Heart right ventricle (tissue), 16 donors: Measurements from ENCODE around the gene MYOM3. TPM values are rescaled to one million over a fixed set of nuclear protein-coding genes. Genes with fewer than 3 reads are reported as not detected.

Experiments
- ATAC-seq, 8 donors: fragments of 200-7000 bp; cut with Tn5 transposase; one replicate each; pipeline ENCODE4 v1.9.1; 2020; ENCODE audit warnings: mild to moderate bottlenecking in 8 of 8, moderate library complexity in 8 of 8, moderate number of reproducible peaks in 1 of 8
- DNase-seq, 2 donors: peaks; one replicate each; pipeline ENCODE4 v3.0.0-alpha.2; 2020
- H3K27ac ChIP-seq, 10 donors: fragments of 200-600 bp; sonication (generic) in 2 of 10; one replicate each; pipeline versions ENCODE4 v1.5.0 to v1.8.0; 2020 to 2022; ENCODE audit warnings: mild to moderate bottlenecking in 3 of 10
- H3K27me3 ChIP-seq, 7 donors: fragments of 200-600 bp; one replicate each; pipeline ENCODE4 v1.8.0; 2021 to 2022; ENCODE audit warnings: mild to moderate bottlenecking in 2 of 7
- H3K36me3 ChIP-seq, 9 donors: fragments of 200-600 bp; sonication (generic) in 1 of 9; one replicate each; pipeline versions ENCODE4 v1.5.0 to v1.8.0; 2020 to 2022; ENCODE audit warnings: mild to moderate bottlenecking in 2 of 9
- H3K4me1 ChIP-seq, 9 donors: fragments of 200-600 bp; sonication (generic) in 1 of 9; one replicate each; pipeline versions ENCODE4 v1.5.0 to v1.8.0; 2020 to 2022; ENCODE audit warnings: mild to moderate bottlenecking in 4 of 9
- H3K4me3 ChIP-seq, 10 donors: fragments of 200-600 bp; sonication (generic) in 2 of 10; one replicate each; pipeline versions ENCODE4 v1.5.0 to v1.8.0; 2020 to 2022; ENCODE audit warnings: mild to moderate bottlenecking in 7 of 10, moderate library complexity in 2 of 10
- H3K9me3 ChIP-seq, 11 donors: fragments of 200-600 bp in 10 of 11; sonication (generic) in 2 of 11; one replicate each; pipeline versions ENCODE4 v1.5.0 to v1.8.0; 2013 to 2022; ENCODE audit warnings: mild to moderate bottlenecking in 2 of 11, control low read depth in 1 of 11, moderate library complexity in 1 of 11
- CTCF ChIP-seq, 9 donors: fragments of 200-600 bp; sonication (generic) in 2 of 9; IDR thresholded peaks; one replicate each; pipeline versions ENCODE4 v1.5.0 to v1.8.0; 2021 to 2022; ENCODE audit warnings: antibody characterized with exemption in 9 of 9, mild to moderate bottlenecking in 5 of 9, moderate library complexity in 1 of 9
- WGBS, 2 donors: extraction: QIAGEN DNeasy Blood & Tissue Kit; methylation state at CpG; one replicate each; pipeline ENCODE4 v1.1.7; 2013; ENCODE audit warnings: inconsistent platforms in 1 of 2; 5-methylcytosine and 5-hydroxymethylcytosine counted together
- intact Hi-C, 10 donors: fragments of 100-400 bp; cut with DNase I; formaldehyde crosslinking; loops; one replicate each; pipeline versions ENCODE4 v1.11.1 to v1.14.2; 2022
- polyA plus RNA-seq, 2 donors: library from polyadenylated mRNA; stranded (reverse); fragments of 200-250 nt; gene quantifications; one replicate each; pipeline ENCODE4 v1.2.3, GENCODE V29; 2013
- total RNA-seq, 10 donors: library from RNA; stranded (reverse); fragmentation: NEBNext Ultra II Directional in 3 of 10; extraction: Animal tissue kit (Norgen Biotek cat#: 25700) in 3 of 10; gene quantifications; one replicate each; pipeline versions ENCODE4 v1.2.1 to v1.2.4, GENCODE V29; 2021 to 2023
- donor health status: Arrhythmogenic right ventricular cardiomyopathy.
- donor health status: ischemic (EF 13 %, LVEDD 7.1; RV severe dilation, severe dysfunction).
- donor health status: healthy with polysubstance abuse.
- donor health status: DM: no; HTN: yes; CAD: no.
- donor health status: DM: no; HTN: no; CAD: no.
- donor health status: ischemic (EF 25% LVEDD 6.9; RV normal size, moderate dysfunction).
- donor health status: ischemic (EF 25% LVEDD 5.7; RV mildly dilated, moderate dysfunction).
- donor health status: healthy.
- donor health status: DM: yes; HTN: yes; CAD: no.
- donor health status: Ischemic cardiomyopathy.
- donor health status: ischemic (EF 35%, LVEDD 5.7; RV mildly dilated, moderate dysfunction).
- donor health status: nonischemic (EF 11% LVEDD 7.7; RV severe dilation, severe dysfunction).
- donor health status: DM: yes; HTN: yes; CAD: no.
- donor health status: PGD.
- donor health status: ischemic (EF 29% LVEDD 5.4; RV normal size, mild dysfunction).
- donor health status: nonischemic (EF 23%, LVEDD 6.1; RV moderate dilation, normal function).

The MYOM3 gene
- total and polyA plus RNA-seq, 12 donors: 85.3 to 428 (median 318) TPM

DNA sequence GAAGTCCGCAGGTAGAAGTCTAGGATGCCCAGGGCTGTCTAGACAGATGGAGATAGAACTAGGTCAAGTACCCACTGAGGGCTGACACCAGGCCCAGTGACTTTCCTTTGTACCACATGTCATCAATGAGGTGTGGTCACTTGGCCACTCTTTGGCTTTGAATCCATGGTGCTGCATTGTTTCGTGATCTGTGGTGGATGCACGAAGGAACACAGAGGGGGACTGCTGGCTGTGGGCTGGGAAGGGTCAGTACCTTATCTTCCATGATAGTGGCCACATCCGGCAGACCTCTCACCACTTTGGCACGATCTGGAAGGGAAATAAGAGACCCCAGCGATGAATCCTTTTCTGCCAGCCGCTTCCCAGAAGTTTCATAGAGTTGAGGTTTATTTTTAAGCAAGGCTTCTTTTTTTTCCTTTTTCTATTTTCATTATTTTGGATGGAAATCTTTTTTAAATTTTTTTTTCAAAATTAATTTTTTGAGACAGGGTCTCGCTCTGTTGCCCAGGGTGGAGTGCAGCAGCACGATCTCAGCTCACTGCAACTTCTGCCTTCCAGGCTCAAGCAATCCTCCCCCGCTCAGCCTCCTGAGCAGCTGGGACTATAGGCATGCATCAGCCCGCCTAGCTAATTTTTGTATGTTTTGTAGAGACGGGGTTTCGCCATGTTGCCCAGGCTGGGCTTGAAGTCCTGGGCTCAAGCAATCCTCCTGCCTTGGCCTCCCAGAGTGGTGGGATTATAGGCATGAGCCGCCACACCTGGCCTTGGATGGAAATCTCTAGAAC lies 53.1 kb downstream of the MYOM3 start:
- peaks cover 0 to 78% (median 10%) of the 10 kb centered on the region in 9 donors for H3K36me3 ChIP-seq
- H3K9me3 ChIP-seq: peaks cover 0 to 10% (median 0%) of the 10 kb centered on the region in 11 donors
- no peak overlapping the region for H3K27ac ChIP-seq
- no peaks in the 10 kb centered on the region for H3K4me1 ChIP-seq
- no peaks in the 10 kb centered on the region for H3K27me3 ChIP-seq
- intact Hi-C loops: no loop called here
- TF ChIP-seq CTCF (IDR thresholded peaks at IDR 0.05): no peak
- ATAC-seq (no peak), DNase-seq (no peak)
- no peak overlapping the region for H3K4me3 ChIP-seq
- 71 to 79% methylated on average over 14 of the region's 14 CpGs for WGBS, 2 donors

DNA sequence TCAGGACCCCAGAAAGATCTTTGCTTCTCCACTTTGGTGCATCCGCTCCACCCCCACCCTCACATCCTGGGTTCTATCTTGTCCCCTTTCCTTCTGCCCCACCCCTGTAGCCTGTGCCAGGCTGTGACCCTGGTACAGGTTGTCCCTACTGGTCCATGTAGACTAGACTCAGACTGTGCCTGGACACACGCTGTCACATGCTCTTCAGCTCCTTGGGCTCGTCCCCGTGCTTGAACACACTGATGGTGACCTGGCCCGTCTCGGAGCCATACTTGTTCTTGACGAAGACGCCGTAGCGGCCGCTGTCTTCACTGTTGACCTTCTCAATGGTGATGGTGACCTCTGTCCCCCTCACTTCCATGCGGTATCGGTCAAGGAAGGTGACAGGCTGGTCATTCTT lies 54.8 kb downstream of the MYOM3 start:
- DNase-seq: no peak
- H3K4me3 ChIP-seq: no peak overlapping the region
- H3K27me3 ChIP-seq: no peaks in the 10 kb centered on the region
- WGBS, 2 donors: 92 to 96% methylated on average over 13 of the region's 13 CpGs
- peaks cover 0 to 61% (median 3%) of the 10 kb centered on the region in 9 donors for H3K36me3 ChIP-seq
- H3K27ac ChIP-seq: no peak overlapping the region
- TF ChIP-seq CTCF (IDR thresholded peaks at IDR 0.05): no peak
- ATAC-seq: peak in 1 of 8 donors; percentile 5
- H3K9me3 ChIP-seq: peaks cover 0 to 2% (median 0%) of the 10 kb centered on the region in 11 donors
- peaks cover 0 to 1% (median 0%) of the 10 kb centered on the region in 9 donors for H3K4me1 ChIP-seq
- intact Hi-C loops: no loop called here

DNA sequence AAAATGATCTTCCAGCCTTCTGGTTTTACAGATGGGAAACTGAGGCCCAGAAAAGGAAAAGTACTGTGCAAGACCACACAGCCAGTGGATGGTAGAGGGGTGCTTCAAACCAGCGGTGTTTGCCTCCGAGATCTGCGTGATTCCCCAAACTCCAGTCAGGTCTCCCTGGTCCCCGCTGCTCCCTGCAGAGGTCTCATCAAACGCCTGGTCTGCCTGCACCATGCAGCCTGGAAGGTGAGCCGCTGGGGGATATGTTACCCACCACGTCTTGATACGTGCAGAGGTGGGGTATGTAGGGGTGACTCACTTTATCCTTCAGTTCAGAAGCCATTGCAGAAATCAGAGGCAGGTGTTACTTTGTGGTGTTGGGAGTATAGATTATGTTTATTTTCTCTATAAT lies 56.3 kb downstream of the MYOM3 start:
- no peak for TF ChIP-seq CTCF (IDR thresholded peaks at IDR 0.05)
- Histone ChIP-seq H3K27ac (no peak overlapping the region), H3K36me3 (peaks cover 0 to 50% (median 0%) of the 10 kb centered on the region in 9 donors), H3K9me3 (no peaks in the 10 kb centered on the region), H3K4me1 (peaks cover 0 to 12% (median 0%) of the 10 kb centered on the region in 9 donors), H3K27me3 (no peaks in the 10 kb centered on the region), H3K4me3 (no peak overlapping the region)
- no peak for DNase-seq
- peak in 2 of 8 donors; percentile 5 to 9 for ATAC-seq
- WGBS, 2 donors: 79 to 82% methylated on average over 8 of the region's 8 CpGs
- intact Hi-C loops: no loop called here

DNA sequence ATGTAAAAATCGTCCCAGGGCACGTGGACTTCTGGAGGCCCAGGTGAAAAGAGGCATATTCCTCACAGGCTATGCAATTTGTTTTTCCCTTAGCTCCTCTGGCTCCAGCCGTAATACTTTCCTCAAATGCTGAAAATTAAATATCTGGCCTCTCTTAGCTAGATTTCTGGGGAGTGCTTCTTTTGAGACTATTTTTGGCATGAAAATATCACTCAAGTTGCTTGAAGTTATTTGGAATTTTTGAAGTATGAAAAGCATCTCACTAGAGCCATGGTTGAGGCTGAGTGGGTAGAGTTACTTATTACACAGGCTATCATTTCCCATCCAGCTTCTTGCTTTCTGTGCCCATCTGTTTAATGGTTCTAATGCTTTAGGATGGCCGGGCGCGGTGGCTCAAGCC lies 59.7 kb downstream of the MYOM3 start:
- Histone ChIP-seq H3K27me3 (no peaks in the 10 kb centered on the region), H3K36me3 (peaks cover 0 to 17% (median 0%) of the 10 kb centered on the region in 9 donors), H3K4me1 (peaks cover 0 to 17% (median under 1%) of the 10 kb centered on the region in 9 donors), H3K27ac (no peak overlapping the region), H3K9me3 (no peaks in the 10 kb centered on the region), H3K4me3 (no peak overlapping the region)
- ATAC-seq (no peak), DNase-seq (no peak)
- no peak for TF ChIP-seq CTCF (IDR thresholded peaks at IDR 0.05)
- intact Hi-C loops: no loop called here
- WGBS, 2 donors: 61 to 62% methylated on average over 6 of the region's 6 CpGs
